ENCODE measurements around the gene SERTAD4. TPM values are rescaled to one million over a fixed set of nuclear protein-coding genes. Genes with fewer than 3 reads are reported as not detected.

Gene SERTAD4
- polyA plus RNA-seq, 3 donors: not detected

DNA sequence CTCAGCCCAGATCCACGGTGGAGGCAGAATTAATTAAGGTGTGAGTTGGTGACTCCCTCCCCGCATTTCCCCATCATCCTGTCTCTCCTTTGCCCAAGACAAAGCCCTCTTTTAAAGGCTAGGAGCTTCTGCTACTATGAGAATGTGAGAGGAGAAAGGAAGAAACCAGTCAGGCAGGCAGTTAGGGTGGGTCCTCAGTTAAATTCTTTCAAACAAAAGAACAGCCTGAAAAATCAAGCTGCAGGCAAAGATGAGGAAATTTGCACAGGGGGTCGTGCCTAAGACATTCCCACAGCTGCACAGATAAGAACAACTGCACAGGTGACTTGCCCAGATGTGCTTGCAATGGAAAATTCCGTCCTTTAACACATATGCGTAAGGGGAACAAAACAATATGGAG, 47.6 kb downstream of the SERTAD4 start:
- Histone ChIP-seq H3K4me1 (ENCODE audit: control insufficient read depth in 1 of 2, insufficient read depth in 2 of 2, low read length in 2 of 2) (no peaks in the 10 kb centered on the region), H3K27ac (ENCODE audit: low read depth in 1 of 2, low read length in 2 of 2) (no peak overlapping the region), H3K4me3 (replicated peaks in 1 of 3; ENCODE audit: low read depth in 2 of 3, low read length in 3 of 3) (no peak overlapping the region), H2AFZ (ENCODE audit: insufficient read depth, low read depth, low read length, poor library complexity, severe bottlenecking) (no peak overlapping the region), H3K9ac (ENCODE audit: insufficient read depth, low read length, poor library complexity, severe bottlenecking) (no peak overlapping the region), H3K36me3 (replicated peaks in 1 of 2; ENCODE audit: control insufficient read depth in 1 of 2, insufficient read depth in 2 of 2, low read length in 2 of 2) (no peaks in the 10 kb centered on the region), H3K79me2 (ENCODE audit: insufficient read depth, low read length) (no peaks in the 10 kb centered on the region), H3K27me3 (ENCODE audit: control insufficient read depth in 2 of 2, insufficient read depth in 2 of 2, low read length in 2 of 2) (no peaks in the 10 kb centered on the region), H3K4me2 (replicated peaks; ENCODE audit: extremely low read depth, low read length, poor library complexity, severe bottlenecking) (no peak overlapping the region), H4K20me1 (ENCODE audit: insufficient read depth, low read length) (no peaks in the 10 kb centered on the region), H3K9me3 (replicated peaks in 1 of 2; ENCODE audit: control insufficient read depth in 1 of 2, insufficient read depth in 1 of 2, low read length in 2 of 2) (peaks cover 15 to 27% of the 10 kb centered on the region in 2 donors)
- 50% methylated on average over 2 of the region's 5 CpGs for WGBS (ENCODE audit: insufficient coverage)
- H3K4me3 Mint-ChIP-seq: no peak overlapping the region
- no peaks in the 10 kb centered on the region for H3K4me1 Mint-ChIP-seq
- intact Hi-C loops (cut with micrococcal nuclease): no loop called here
- DNase-seq: no peak
- TF ChIP-seq CTCF (IDR thresholded peaks at IDR 0.05): no peak
- H3K27ac Mint-ChIP-seq: peak overlapping the region in 1 of 7 donors; percentile 31
- H3K27me3 Mint-ChIP-seq (ENCODE audit: low read depth in 3 of 3): peaks cover 4 to 9% (median 5%) of the 10 kb centered on the region in 3 donors
- H3K9me3 Mint-ChIP-seq: peaks cover 11 to 33% (median 18%) of the 10 kb centered on the region in 7 donors
- H3K36me3 Mint-ChIP-seq: no peaks in the 10 kb centered on the region

- Mint-ChIP-seq H3K27ac (no peak overlapping the region), H3K4me3 (no peak overlapping the region), H3K27me3 (ENCODE audit: low read depth in 3 of 3) (peaks cover 37 to 40% (median 37%) of the 10 kb centered on the region in 3 donors), H3K36me3 (no peaks in the 10 kb centered on the region), H3K9me3 (peaks cover 0 to 3% (median 0%) of the 10 kb centered on the region in 7 donors), H3K4me1 (peaks cover 4% of the 10 kb centered on the region)
- H3K4me3 ChIP-seq (replicated peaks in 1 of 3; ENCODE audit: low read depth in 2 of 3, low read length in 3 of 3): no peak overlapping the region
- H3K4me2 ChIP-seq (replicated peaks; ENCODE audit: extremely low read depth, low read length, poor library complexity, severe bottlenecking): no peak overlapping the region
- no peak for TF ChIP-seq CTCF (IDR thresholded peaks at IDR 0.05)
- H3K27ac ChIP-seq (ENCODE audit: low read depth in 1 of 2, low read length in 2 of 2): no peak overlapping the region
- peaks cover 4 to 6% of the 10 kb centered on the region in 2 donors for H3K4me1 ChIP-seq (ENCODE audit: control insufficient read depth in 1 of 2, insufficient read depth in 2 of 2, low read length in 2 of 2)
- peaks cover 26 to 38% of the 10 kb centered on the region in 2 donors for H3K27me3 ChIP-seq (ENCODE audit: control insufficient read depth in 2 of 2, insufficient read depth in 2 of 2, low read length in 2 of 2)
- 96% methylated on average over 4 of the region's 4 CpGs for WGBS (ENCODE audit: insufficient coverage)
- intact Hi-C loops (cut with micrococcal nuclease): no loop called here
- H3K36me3 ChIP-seq (replicated peaks in 1 of 2; ENCODE audit: control insufficient read depth in 1 of 2, insufficient read depth in 2 of 2, low read length in 2 of 2): no peaks in the 10 kb centered on the region
- no peak for DNase-seq
- H2AFZ ChIP-seq (ENCODE audit: insufficient read depth, low read depth, low read length, poor library complexity, severe bottlenecking): no peak overlapping the region
- H4K20me1 ChIP-seq (ENCODE audit: insufficient read depth, low read length): no peaks in the 10 kb centered on the region
- peaks cover 0 to 7% of the 10 kb centered on the region in 2 donors for H3K9me3 ChIP-seq (replicated peaks in 1 of 2; ENCODE audit: control insufficient read depth in 1 of 2, insufficient read depth in 1 of 2, low read length in 2 of 2)
- H3K79me2 ChIP-seq (ENCODE audit: insufficient read depth, low read length): no peaks in the 10 kb centered on the region
- H3K9ac ChIP-seq (ENCODE audit: insufficient read depth, low read length, poor library complexity, severe bottlenecking): no peak overlapping the region
Measured at GRCh38 chr1:210288116-210288515, 55.5 kb downstream of the SERTAD4 start.

Data from CD14-positive monocyte (primary cell).